ENCODE data around the gene ZHX3.

ZHX3 gene

DNA sequence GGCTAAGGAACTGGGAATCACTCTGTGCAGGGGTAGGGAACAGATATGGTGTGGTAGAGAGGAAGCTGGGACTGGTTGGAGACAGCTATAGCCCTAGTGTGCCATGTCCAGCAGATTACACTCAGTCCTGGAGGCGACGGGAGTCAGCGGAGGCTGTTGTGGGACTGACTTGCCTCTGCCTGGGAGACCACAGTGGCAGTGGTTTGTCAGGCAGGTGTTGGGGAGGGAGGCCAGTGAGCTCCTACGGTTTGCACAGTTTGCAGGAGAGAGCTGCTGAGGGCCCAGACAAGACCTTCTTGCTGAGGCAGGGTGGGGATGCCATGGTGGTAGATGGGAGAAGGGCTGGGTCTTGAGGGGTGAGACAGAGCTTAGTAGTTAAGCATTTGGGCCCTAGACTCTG lies 175.3 kb downstream of the ZHX3 start:
- no peak overlapping the region for H2AFZ ChIP-seq
- H3K27me3 ChIP-seq (ENCODE audit: control insufficient read depth, insufficient read depth, low read length), result no peaks in the 10 kb centered on the region
- no peak overlapping the region for H3K4me2 ChIP-seq (ENCODE audit: low read length)
- peaks cover 21% of the 10 kb centered on the region for H3K4me1 ChIP-seq
- peak overlapping the region; percentile 45 for H3K27ac ChIP-seq
- peaks cover 37% of the 10 kb centered on the region for H3K79me2 ChIP-seq
- H3K9me3 ChIP-seq (ENCODE audit: control insufficient read depth, low read length), result no peaks in the 10 kb centered on the region
- TF ChIP-seq, protein P1, sequence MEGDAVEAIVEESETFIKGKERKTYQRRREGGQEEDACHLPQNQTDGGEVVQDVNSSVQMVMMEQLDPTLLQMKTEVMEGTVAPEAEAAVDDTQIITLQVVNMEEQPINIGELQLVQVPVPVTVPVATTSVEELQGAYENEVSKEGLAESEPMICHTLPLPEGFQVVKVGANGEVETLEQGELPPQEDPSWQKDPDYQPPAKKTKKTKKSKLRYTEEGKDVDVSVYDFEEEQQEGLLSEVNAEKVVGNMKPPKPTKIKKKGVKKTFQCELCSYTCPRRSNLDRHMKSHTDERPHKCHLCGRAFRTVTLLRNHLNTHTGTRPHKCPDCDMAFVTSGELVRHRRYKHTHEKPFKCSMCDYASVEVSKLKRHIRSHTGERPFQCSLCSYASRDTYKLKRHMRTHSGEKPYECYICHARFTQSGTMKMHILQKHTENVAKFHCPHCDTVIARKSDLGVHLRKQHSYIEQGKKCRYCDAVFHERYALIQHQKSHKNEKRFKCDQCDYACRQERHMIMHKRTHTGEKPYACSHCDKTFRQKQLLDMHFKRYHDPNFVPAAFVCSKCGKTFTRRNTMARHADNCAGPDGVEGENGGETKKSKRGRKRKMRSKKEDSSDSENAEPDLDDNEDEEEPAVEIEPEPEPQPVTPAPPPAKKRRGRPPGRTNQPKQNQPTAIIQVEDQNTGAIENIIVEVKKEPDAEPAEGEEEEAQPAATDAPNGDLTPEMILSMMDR (IDR thresholded peaks at IDR 0.05), result no peak
- no peak overlapping the region for H3K9ac ChIP-seq
- H3K4me3 ChIP-seq (ENCODE audit: low read depth, low read length), result no peak overlapping the region
- H3K36me3 ChIP-seq (ENCODE audit: control insufficient read depth, insufficient read depth, low read length), result no peaks in the 10 kb centered on the region

DNA sequence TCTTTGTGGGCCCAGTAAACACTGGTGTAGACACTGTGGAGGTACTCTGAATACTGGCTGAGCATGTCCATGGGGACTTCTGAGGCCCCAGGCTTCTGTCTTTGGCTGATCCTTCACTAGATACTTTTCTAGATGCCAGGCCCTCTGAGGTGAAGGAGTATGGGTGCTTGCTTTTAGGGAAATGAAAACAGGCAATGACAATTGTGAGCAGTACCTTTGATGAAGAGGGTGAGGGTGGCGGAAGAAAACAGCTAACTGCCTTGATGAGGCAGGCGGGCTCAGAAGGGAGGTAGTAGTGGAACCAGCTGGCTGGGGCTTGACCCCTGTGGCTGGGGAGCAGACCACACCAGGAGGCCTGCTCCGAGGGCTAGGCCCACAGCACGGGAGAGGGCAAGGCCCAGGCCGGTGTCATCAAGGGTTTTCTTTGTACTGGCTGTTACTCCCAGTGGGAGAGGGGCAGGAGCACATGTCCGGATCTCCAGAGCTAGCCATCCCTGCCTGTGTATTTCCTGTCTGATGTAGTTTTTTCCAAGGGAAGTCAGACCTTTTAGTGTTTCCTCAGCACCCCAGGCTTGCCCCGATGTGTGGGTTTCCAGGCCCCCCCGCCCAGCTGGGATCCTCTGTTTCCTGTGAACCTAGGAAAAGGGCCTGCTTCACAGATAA lies 176.2 kb downstream of the ZHX3 start:
- Histone ChIP-seq H3K4me1 (peaks cover 19% of the 10 kb centered on the region), H3K9me3 (ENCODE audit: control insufficient read depth, low read length) (no peaks in the 10 kb centered on the region), H3K4me2 (ENCODE audit: low read length) (no peak overlapping the region), H3K36me3 (ENCODE audit: control insufficient read depth, insufficient read depth, low read length) (no peaks in the 10 kb centered on the region), H3K79me2 (peaks cover 35% of the 10 kb centered on the region), H3K4me3 (ENCODE audit: low read depth, low read length) (no peak overlapping the region), H3K9ac (no peak overlapping the region), H3K27ac (peak overlapping the region; percentile 59), H3K27me3 (ENCODE audit: control insufficient read depth, insufficient read depth, low read length) (no peaks in the 10 kb centered on the region), H2AFZ (no peak overlapping the region)
- TF ChIP-seq, protein P1 (IDR thresholded peaks at IDR 0.05), result no peak

DNA sequence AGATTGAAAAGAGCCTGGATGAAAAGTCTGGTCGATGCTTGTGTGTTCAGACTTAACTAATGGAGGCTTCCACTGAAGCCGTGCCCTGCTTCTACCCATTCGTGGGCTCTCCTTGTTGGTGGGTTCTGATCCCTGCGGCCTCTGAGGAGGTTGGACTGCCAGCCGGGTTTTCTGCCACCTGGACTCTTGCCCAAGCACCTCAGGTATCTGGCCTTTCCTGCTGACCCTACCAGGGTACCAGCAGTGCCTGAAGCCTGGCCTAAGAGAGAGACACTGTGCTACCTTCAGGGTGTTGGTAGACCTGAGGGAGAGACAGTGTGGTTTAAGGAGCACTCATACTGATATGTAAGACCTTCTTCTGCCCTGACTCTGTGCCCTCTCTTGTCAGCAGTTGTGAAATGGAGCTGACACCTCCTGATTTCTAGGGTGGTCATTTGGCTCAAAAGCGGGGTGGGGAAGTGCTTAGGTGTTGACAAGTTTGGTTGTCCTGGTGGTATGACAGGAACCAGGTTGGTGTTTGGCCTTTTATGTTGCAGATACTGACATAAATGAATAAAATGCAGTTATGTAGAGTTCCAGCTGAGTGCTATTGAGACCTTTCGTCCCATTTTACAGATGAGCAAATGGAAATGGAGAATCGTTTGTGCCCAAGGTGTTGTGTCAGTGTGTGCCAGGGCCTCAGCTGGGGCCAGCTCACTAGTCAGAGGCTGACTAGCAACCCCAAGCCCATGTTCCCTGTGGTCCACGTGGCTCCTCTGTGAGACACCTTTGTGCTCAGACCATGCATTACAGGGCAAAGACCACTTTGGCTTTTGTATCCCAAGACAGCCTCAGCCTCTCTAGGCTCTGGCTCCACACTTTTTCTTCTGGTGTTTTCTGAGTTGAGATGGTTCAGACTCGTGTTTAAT lies 177.1 kb downstream of the ZHX3 start:
- H3K36me3 ChIP-seq (ENCODE audit: control insufficient read depth, insufficient read depth, low read length), result no peaks in the 10 kb centered on the region
- TF ChIP-seq, protein P1 (IDR thresholded peaks at IDR 0.05), result no peak
- H3K9me3 ChIP-seq (ENCODE audit: control insufficient read depth, low read length), result no peaks in the 10 kb centered on the region
- peaks cover 32% of the 10 kb centered on the region for H3K79me2 ChIP-seq
- no peak overlapping the region for H3K4me2 ChIP-seq (ENCODE audit: low read length)
- no peak overlapping the region for H3K4me3 ChIP-seq (ENCODE audit: low read depth, low read length)
- H3K4me1 ChIP-seq, result peaks cover 19% of the 10 kb centered on the region
- no peaks in the 10 kb centered on the region for H3K27me3 ChIP-seq (ENCODE audit: control insufficient read depth, insufficient read depth, low read length)
- H2AFZ ChIP-seq, result no peak overlapping the region
- no peak overlapping the region for H3K9ac ChIP-seq
- peak overlapping the region; percentile 59 for H3K27ac ChIP-seq

DNA sequence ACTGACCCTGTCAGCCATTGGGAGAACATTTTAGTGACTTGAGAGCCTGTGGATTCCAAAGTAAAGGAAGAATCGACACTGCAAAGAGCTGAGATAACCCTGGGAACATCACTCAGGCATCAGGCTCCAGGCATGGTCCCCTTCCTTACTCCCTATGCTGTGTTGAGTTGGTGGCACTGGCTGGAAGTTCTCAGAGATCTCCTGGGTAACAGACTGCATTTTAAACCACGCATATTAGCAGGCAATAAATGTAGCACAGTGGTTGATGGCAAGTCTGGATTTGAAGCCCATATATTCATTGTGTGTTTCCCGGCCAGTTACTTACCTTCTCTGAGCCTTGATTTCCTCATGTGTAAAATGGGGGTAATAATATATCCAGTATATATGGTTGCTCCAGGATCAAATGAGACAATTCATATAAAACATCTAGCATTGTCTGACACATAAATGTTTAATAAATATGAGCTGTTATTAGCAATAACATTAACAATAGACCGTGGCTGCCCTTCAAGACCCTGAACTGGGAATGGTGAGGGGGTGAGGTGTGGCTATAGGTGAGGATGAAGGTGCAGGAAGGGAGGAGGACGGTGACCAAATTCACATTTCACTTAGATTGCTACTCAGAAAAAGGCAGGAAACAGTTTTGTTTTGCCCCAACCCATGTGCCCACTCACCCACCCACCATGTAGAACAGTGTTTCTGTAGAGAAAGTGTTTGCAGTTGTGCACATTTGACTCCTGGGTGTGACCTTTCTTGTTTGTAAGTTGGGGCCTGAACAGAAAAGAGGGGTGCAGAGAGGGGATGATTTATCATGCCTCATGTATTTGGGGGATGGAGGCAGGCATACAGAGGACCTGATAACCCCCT lies 178.1 kb downstream of the ZHX3 start:
- no peaks in the 10 kb centered on the region for H3K9me3 ChIP-seq (ENCODE audit: control insufficient read depth, low read length)
- peaks cover 19% of the 10 kb centered on the region for H3K4me1 ChIP-seq
- H3K27me3 ChIP-seq (ENCODE audit: control insufficient read depth, insufficient read depth, low read length), result no peaks in the 10 kb centered on the region
- H3K9ac ChIP-seq, result no peak overlapping the region
- peak overlapping the region; percentile 73 for H3K27ac ChIP-seq
- H3K4me2 ChIP-seq (ENCODE audit: low read length), result peak overlapping the region; percentile 85
- TF ChIP-seq, protein P1 (IDR thresholded peaks at IDR 0.05), result no peak
- H3K79me2 ChIP-seq, result peaks cover 25% of the 10 kb centered on the region
- H3K36me3 ChIP-seq (ENCODE audit: control insufficient read depth, insufficient read depth, low read length), result no peaks in the 10 kb centered on the region
- peak overlapping the region; percentile 73 for H3K4me3 ChIP-seq (ENCODE audit: low read depth, low read length)
- no peak overlapping the region for H2AFZ ChIP-seq
